GM12891 (cell line): ENCODE data around the gene POLD2.

Experiments used
- PAX5 ChIP-seq: IDR thresholded peaks from 2 replicates; pipeline ENCODE4 v1.6.1; 2011; ENCODE audit warnings: low read length, moderate library complexity, mild to moderate bottlenecking; ENCODE audit not compliant: insufficient read depth, severe bottlenecking
- POLR2A ChIP-seq: IDR thresholded peaks from 2 replicates; pipeline ENCODE4 v1.6.1; 2011; ENCODE audit warnings: low read depth, low read length, control low read depth
- POLR2AphosphoS5 ChIP-seq: IDR thresholded peaks from 2 replicates; pipeline ENCODE4 v1.6.1; 2011; ENCODE audit warnings: low read depth, low read length, control low read depth
- POU2F2 ChIP-seq: IDR thresholded peaks from 2 replicates; pipeline ENCODE4 v1.6.1; 2011; ENCODE audit warnings: low read depth, mild to moderate bottlenecking, control low read depth, low read length, moderate library complexity
- SPI1 ChIP-seq: IDR thresholded peaks from 2 replicates; pipeline ENCODE4 v1.6.1; 2011; ENCODE audit warnings: low read depth, low read length, control low read depth

- TF ChIP-seq POLR2A (no peak), SPI1 (no peak), POLR2AphosphoS5 (no peak), PAX5 (no peak), POU2F2 (no peak)
Measured at GRCh38 chr7:44153948-44154335, 30.6 kb upstream of the POLD2 start.
